Bronchial epithelial cell (primary cell): ENCODE measurements around the gene BBOF1. TPM values are rescaled to one million over a fixed set of nuclear protein-coding genes. Genes with fewer than 3 reads are reported as not detected.
"Not testable (repeated sequence)": the region's sequence is repeated elsewhere in the genome, so short reads cannot be mapped to it uniquely, and the experiment has no call there.

Experiments
- DNase-seq: peaks from one replicate; pipeline ENCODE4 v3.0.0-alpha.2; 2010; ENCODE audit warnings: low read depth
- FAIRE-seq: peaks from 2 replicates; lab custom pipeline; 2011; peaks lifted over from hg19 to GRCh38; lab: Jason Lieb, UNC
- H3K27me3 ChIP-seq: 2 replicates; pipeline ENCODE4 v1.5.1; 2011; ENCODE audit warnings: low read length; ENCODE audit not compliant: control insufficient read depth, insufficient read depth
- H3K36me3 ChIP-seq: 2 replicates; pipeline ENCODE4 v1.5.1; 2011; ENCODE audit warnings: low read length; ENCODE audit not compliant: control insufficient read depth, insufficient read depth
- H3K4me3 ChIP-seq: 2 replicates; pipeline ENCODE4 v1.5.1; 2011; ENCODE audit warnings: mild to moderate bottlenecking, low read depth, low read length, control low read depth
- CTCF ChIP-seq: IDR thresholded peaks from 2 replicates; pipeline ENCODE4 v1.5.1; 2011; ENCODE audit warnings: mild to moderate bottlenecking, moderate library complexity, low read length, control low read depth, inconsistent platforms; ENCODE audit not compliant: insufficient read depth, severe bottlenecking
- total RNA-seq: library from RNA; depleted of rRNA; stranded (reverse); fragments of >200 nt; gene quantifications from 2 replicates; pipeline ENCODE4 v1.2.1, GENCODE V29; 2014

The BBOF1 gene
- total RNA-seq = 1.3 and 1.9 TPM in 2 replicates

GRCh38 chr14:74018586-74019407 is at the start of gene BBOF1, which contains the start of gene ENTPD5:
Gene BBOF1, plus strand, starts transcription at chr14:74019349. Its CDS starts 130 bp downstream, at chr14:74019479.
Gene ENTPD5, minus strand, starts transcription at chr14:74019288. Its CDS starts 31,186 bp downstream, at chr14:73988102.
- FAIRE-seq (no peak), DNase-seq (peak; percentile 62)
- H3K27me3 ChIP-seq = no peaks in the 10 kb centered on the region
- no peak for TF ChIP-seq CTCF
- peak within 1 kb of the TSS; percentile 97 for H3K4me3 ChIP-seq
- peaks cover 1% of the 10 kb centered on the region for H3K36me3 ChIP-seq

- no peaks in the 10 kb centered on the region for H3K27me3 ChIP-seq
- FAIRE-seq (no peak), DNase-seq (no peak)
- H3K4me3 ChIP-seq = no peak overlapping the region
- TF ChIP-seq CTCF = no peak
- H3K36me3 ChIP-seq = peaks cover 15% of the 10 kb centered on the region
These were observed 45.7 kb upstream of the BBOF1 start for GRCh38 chr14:73973497-73973896.

GRCh38 chr14:73976125-73976524 is 43.0 kb upstream of the BBOF1 start:
- Histone ChIP-seq H3K27me3 (no peaks in the 10 kb centered on the region), H3K4me3 (no peak overlapping the region), H3K36me3 (peaks cover 8% of the 10 kb centered on the region)
- TF ChIP-seq CTCF = no peak
- no peak for FAIRE-seq
- DNase-seq = no peak

- Histone ChIP-seq H3K36me3 (peaks cover 5% of the 10 kb centered on the region), H3K4me3 (no peak overlapping the region), H3K27me3 (no peaks in the 10 kb centered on the region)
- no peak for TF ChIP-seq CTCF
- peak; percentile 5 for DNase-seq
- FAIRE-seq = no peak
These were observed 41.3 kb upstream of the BBOF1 start for GRCh38 chr14:73977896-73978295.

GRCh38 chr14:73988065-73988464 is 31.1 kb upstream of the BBOF1 start:
- no peaks in the 10 kb centered on the region for H3K27me3 ChIP-seq
- DNase-seq (no peak), FAIRE-seq (no peak)
- no peak for TF ChIP-seq CTCF
- H3K4me3 ChIP-seq = no peak overlapping the region
- H3K36me3 ChIP-seq = peaks cover 4% of the 10 kb centered on the region

GRCh38 chr14:73988656-73989055 is 30.5 kb upstream of the BBOF1 start:
- H3K27me3 ChIP-seq, H3K4me3 ChIP-seq, FAIRE-seq, H3K36me3 ChIP-seq, DNase-seq: not testable (repeated sequence)
